Mesenchymal stem cell (in vitro differentiated cells and primary cell): ENCODE measurements around the gene PI16.
"Not testable (repeated sequence)": the region's sequence is repeated elsewhere in the genome, so short reads cannot be mapped to it uniquely, and the experiment has no call there.

ENCODE experiments used
- DNase-seq: peaks from one replicate; pipeline ENCODE4 v3.0.0-alpha.2; 2013
- H2AFZ ChIP-seq: one replicate; pipeline ENCODE4 v1.6.1; 2013; ENCODE audit warnings: low read depth, mild to moderate bottlenecking, control low read depth, inconsistent platforms, low read length, moderate library complexity
- H2AK5ac ChIP-seq: 2 replicates; pipeline ENCODE4 v1.6.1; 2013; ENCODE audit warnings: low read length, moderate library complexity, mild to moderate bottlenecking, inconsistent platforms; ENCODE audit not compliant: severe bottlenecking
- H2BK120ac ChIP-seq: one replicate; pipeline ENCODE4 v1.6.1; 2013; ENCODE audit warnings: low read depth, mild to moderate bottlenecking, inconsistent platforms, low read length, moderate library complexity
- H2BK12ac ChIP-seq, 2 experiments: one replicate each; pipeline ENCODE4 v1.6.1; 2013; ENCODE audit warnings: inconsistent platforms in 2 of 2, low read length in 2 of 2, mild to moderate bottlenecking in 2 of 2, moderate library complexity in 2 of 2, control low read depth in 1 of 2
- H2BK15ac ChIP-seq: one replicate; pipeline ENCODE4 v1.6.1; 2013; ENCODE audit warnings: mild to moderate bottlenecking, low read depth, inconsistent platforms; ENCODE audit not compliant: poor library complexity, severe bottlenecking
- H2BK5ac ChIP-seq: 2 replicates; pipeline ENCODE4 v1.6.1; 2013; ENCODE audit warnings: low read depth, mild to moderate bottlenecking, low read length, control low read depth, inconsistent platforms; ENCODE audit not compliant: poor library complexity, severe bottlenecking
- H3K14ac ChIP-seq, 2 experiments: one replicate each; pipeline ENCODE4 v1.6.1; 2013; ENCODE audit warnings: inconsistent platforms in 2 of 2, low read length in 2 of 2, control low read depth in 1 of 2, mild to moderate bottlenecking in 1 of 2, moderate library complexity in 1 of 2
- H3K18ac ChIP-seq, 2 experiments: one replicate each; pipeline ENCODE4 v1.6.1; 2013; ENCODE audit warnings: inconsistent platforms in 2 of 2, low read length in 2 of 2, control low read depth in 1 of 2, low read depth in 1 of 2, mild to moderate bottlenecking in 1 of 2
- H3K23ac ChIP-seq, 2 experiments: one replicate each; pipeline ENCODE4 v1.6.1; 2013; ENCODE audit warnings: inconsistent platforms in 2 of 2, low read length in 2 of 2, mild to moderate bottlenecking in 2 of 2, moderate library complexity in 2 of 2, control low read depth in 1 of 2
- H3K27ac ChIP-seq: 2 replicates; pipeline ENCODE4 v1.5.1; 2013; ENCODE audit warnings: mild to moderate bottlenecking, moderate library complexity, low read length, control low read depth, inconsistent platforms; ENCODE audit not compliant: poor library complexity, severe bottlenecking
- H3K27me3 ChIP-seq, 2 experiments: 2 replicates each; pipeline versions ENCODE4 v1.6.1 to v1.7.0; 2013; ENCODE audit warnings: low read length in 2 of 2, mild to moderate bottlenecking in 2 of 2, moderate library complexity in 2 of 2, control low read depth in 1 of 2, inconsistent platforms in 1 of 2; ENCODE audit not compliant: control insufficient read depth in 1 of 2, insufficient read depth in 1 of 2
- H3K36me3 ChIP-seq, 2 experiments: 2 replicates each; pipeline versions ENCODE4 v1.6.1 to v1.7.0; 2013; ENCODE audit warnings: low read length in 2 of 2, control low read depth in 1 of 2, inconsistent platforms in 1 of 2, low read depth in 1 of 2, mild to moderate bottlenecking in 1 of 2; ENCODE audit not compliant: insufficient read depth in 2 of 2, control insufficient read depth in 1 of 2
- H3K4ac ChIP-seq, 2 experiments: one replicate each; pipeline ENCODE4 v1.6.1; 2013; ENCODE audit warnings: inconsistent platforms in 2 of 2, low read length in 2 of 2, mild to moderate bottlenecking in 2 of 2, moderate library complexity in 2 of 2, control low read depth in 1 of 2, low read depth in 1 of 2
- H3K4me1 ChIP-seq: 2 replicates; pipeline ENCODE4 v1.6.1; 2013; ENCODE audit warnings: low read depth, low read length, control low read depth; ENCODE audit not compliant: control insufficient read depth, insufficient read depth
- H3K4me2 ChIP-seq: 2 replicates; pipeline ENCODE4 v1.6.1; 2013; ENCODE audit warnings: low read length, mild to moderate bottlenecking, inconsistent platforms; ENCODE audit not compliant: poor library complexity, severe bottlenecking
- H3K4me3 ChIP-seq, 2 experiments: 2 replicates each; pipeline versions ENCODE4 v1.5.1 to v1.7.0; 2013; ENCODE audit warnings: low read length in 2 of 2, mild to moderate bottlenecking in 2 of 2, control low read depth in 1 of 2, low read depth in 1 of 2; ENCODE audit not compliant: insufficient read depth in 1 of 2
- H3K79me1 ChIP-seq: replicated peaks from 2 replicates; pipeline ENCODE4 v1.6.1; 2013; ENCODE audit warnings: mild to moderate bottlenecking, control low read depth, low read length, inconsistent platforms; ENCODE audit not compliant: poor library complexity, severe bottlenecking
- H3K9ac ChIP-seq: 2 replicates; pipeline ENCODE4 v1.7.0; 2013; ENCODE audit warnings: mild to moderate bottlenecking, low read length, moderate library complexity
- H3K9me3 ChIP-seq: 2 replicates; pipeline ENCODE4 v1.7.0; 2013; ENCODE audit warnings: mild to moderate bottlenecking, low read length; ENCODE audit not compliant: control insufficient read depth
- H4K8ac ChIP-seq: one replicate; pipeline ENCODE4 v1.6.1; 2013; ENCODE audit warnings: inconsistent platforms, mild to moderate bottlenecking, low read length, moderate library complexity
- H4K91ac ChIP-seq: one replicate; pipeline ENCODE4 v1.6.1; 2013; ENCODE audit warnings: mild to moderate bottlenecking, low read length, inconsistent platforms
- WGBS: methylation state at CpG from one replicate; pipeline ENCODE4 v1.1.7; 2013; ENCODE audit warnings: mixed read lengths; 5-methylcytosine and 5-hydroxymethylcytosine counted together

Gene PI16

GRCh38 chr6:36938536-36938935 lies 16.0 kb upstream of the PI16 start:
- no peak overlapping the region for H2BK5ac ChIP-seq
- no peak overlapping the region for H3K4me2 ChIP-seq
- H3K9me3 ChIP-seq: no peaks in the 10 kb centered on the region
- no peaks in the 10 kb centered on the region for H3K36me3 ChIP-seq
- no peak overlapping the region for H3K4ac ChIP-seq
- no peak overlapping the region for H3K18ac ChIP-seq
- H3K79me1 ChIP-seq: no peaks in the 10 kb centered on the region
- H3K4me3 ChIP-seq: no peak overlapping the region
- no peak overlapping the region for H3K23ac ChIP-seq
- no peak overlapping the region for H2BK15ac ChIP-seq
- no peak overlapping the region for H3K9ac ChIP-seq
- no peak overlapping the region for H2AFZ ChIP-seq
- no peak overlapping the region for H2BK120ac ChIP-seq
- no peak overlapping the region for H2AK5ac ChIP-seq
- 76% methylated on average over 4 of the region's 4 CpGs for WGBS
- peaks cover 13% of the 10 kb centered on the region for H3K4me1 ChIP-seq
- no peak overlapping the region for H2BK12ac ChIP-seq
- H3K14ac ChIP-seq: no peak overlapping the region
- H4K91ac ChIP-seq: no peak overlapping the region
- peaks cover 0 to 2% of the 10 kb centered on the region in 2 experiments for H3K27me3 ChIP-seq
- no peak overlapping the region for H4K8ac ChIP-seq
- peak; percentile 67 for DNase-seq
- H3K27ac ChIP-seq: no peak overlapping the region

GRCh38 chr6:36939005-36939404 lies 15.5 kb upstream of the PI16 start:
- not testable (repeated sequence) for H3K23ac ChIP-seq, H3K4ac ChIP-seq, H3K36me3 ChIP-seq, H3K18ac ChIP-seq, H3K4me3 ChIP-seq, H3K27me3 ChIP-seq, H4K8ac ChIP-seq, H4K91ac ChIP-seq, H3K9me3 ChIP-seq, H2BK120ac ChIP-seq, H3K14ac ChIP-seq, H3K9ac ChIP-seq, H2BK5ac ChIP-seq, H3K27ac ChIP-seq, H3K79me1 ChIP-seq, H2BK15ac ChIP-seq, DNase-seq, H2BK12ac ChIP-seq, H3K4me2 ChIP-seq, H2AFZ ChIP-seq
- Histone ChIP-seq H3K4me1 (peaks cover 13% of the 10 kb centered on the region), H2AK5ac (peak overlapping the region; percentile 7)
- 89% methylated on average over 5 of the region's 5 CpGs for WGBS

- H3K4me3 ChIP-seq: no peak overlapping the region
- no peak overlapping the region for H3K18ac ChIP-seq
- H3K9me3 ChIP-seq: no peaks in the 10 kb centered on the region
- H2AFZ ChIP-seq: no peak overlapping the region
- H4K8ac ChIP-seq: no peak overlapping the region
- no peak overlapping the region for H2BK120ac ChIP-seq
- no peak overlapping the region for H2BK15ac ChIP-seq
- H4K91ac ChIP-seq: no peak overlapping the region
- H3K4me2 ChIP-seq: no peak overlapping the region
- no peaks in the 10 kb centered on the region for H3K79me1 ChIP-seq
- peaks cover 13% of the 10 kb centered on the region for H3K4me1 ChIP-seq
- no peak overlapping the region for H2BK12ac ChIP-seq
- H2AK5ac ChIP-seq: no peak overlapping the region
- H3K27me3 ChIP-seq: peaks cover 5 to 7% of the 10 kb centered on the region in 2 experiments
- no peak overlapping the region for H3K27ac ChIP-seq
- H2BK5ac ChIP-seq: no peak overlapping the region
- no peak overlapping the region for H3K23ac ChIP-seq
- no peak for DNase-seq
- no peak overlapping the region for H3K14ac ChIP-seq
- no peak overlapping the region for H3K9ac ChIP-seq
- H3K36me3 ChIP-seq: no peaks in the 10 kb centered on the region
- H3K4ac ChIP-seq: no peak overlapping the region
- WGBS: 96% methylated on average over 10 of the region's 10 CpGs
These were observed 14.5 kb upstream of the PI16 start for GRCh38 chr6:36940027-36940426.

- H2BK5ac ChIP-seq, H3K23ac ChIP-seq, H3K18ac ChIP-seq, H2BK15ac ChIP-seq, H3K14ac ChIP-seq, H2BK120ac ChIP-seq, H3K36me3 ChIP-seq, DNase-seq, H3K4me3 ChIP-seq, H2AK5ac ChIP-seq, H3K27ac ChIP-seq, H3K9ac ChIP-seq, H3K4ac ChIP-seq, H2AFZ ChIP-seq, H3K27me3 ChIP-seq, H3K4me2 ChIP-seq, H3K9me3 ChIP-seq, H4K8ac ChIP-seq, H2BK12ac ChIP-seq, H4K91ac ChIP-seq, H3K79me1 ChIP-seq: not testable (repeated sequence)
- WGBS: 92% methylated on average over 27 of the region's 40 CpGs
- peaks cover 13% of the 10 kb centered on the region for H3K4me1 ChIP-seq
These were observed 13.0 kb upstream of the PI16 start for GRCh38 chr6:36941561-36941960.
